ENCODE measurements around the gene NOCT. TPM values are rescaled to one million over a fixed set of nuclear protein-coding genes. Genes with fewer than 3 reads are reported as not detected.
A peak's percentile ranks its signal among the peaks of the same experiment; 100 is the strongest.

NOCT gene, protein sequence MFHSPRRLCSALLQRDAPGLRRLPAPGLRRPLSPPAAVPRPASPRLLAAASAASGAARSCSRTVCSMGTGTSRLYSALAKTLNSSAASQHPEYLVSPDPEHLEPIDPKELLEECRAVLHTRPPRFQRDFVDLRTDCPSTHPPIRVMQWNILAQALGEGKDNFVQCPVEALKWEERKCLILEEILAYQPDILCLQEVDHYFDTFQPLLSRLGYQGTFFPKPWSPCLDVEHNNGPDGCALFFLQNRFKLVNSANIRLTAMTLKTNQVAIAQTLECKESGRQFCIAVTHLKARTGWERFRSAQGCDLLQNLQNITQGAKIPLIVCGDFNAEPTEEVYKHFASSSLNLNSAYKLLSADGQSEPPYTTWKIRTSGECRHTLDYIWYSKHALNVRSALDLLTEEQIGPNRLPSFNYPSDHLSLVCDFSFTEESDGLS
- polyA plus RNA-seq (2011; rRNA removed) (4.4 and 5.6 TPM in 2 replicates), polyA minus RNA-seq (2011; rRNA and poly(A)+ RNA removed) (18.3 and 20.1 TPM in 2 replicates)

GRCh38 chr4:139015269-139015947 lies at the start of gene NOCT:
Gene NOCT, plus strand, starts transcription at chr4:139015781. Its CDS starts 201 bp downstream, at chr4:139015982.
- no peaks in the 10 kb centered on the region for H3K36me3 ChIP-seq (ENCODE audit: control insufficient read depth, insufficient read depth, low read length)
- ChIA-PET CTCF (interaction anchor here (1.1 kb wide), 1 partner anchor 9 kb away, joined by 5 read pairs; no protein-coding TSS in a partner anchor), POLR2A (interaction anchor here (0.6 to 0.7 kb wide), 2 partner anchors 129 to 1158 kb away, joined by 3 to 16 read pairs; no protein-coding TSS in a partner anchor)
- TF ChIP-seq, protein P1, sequence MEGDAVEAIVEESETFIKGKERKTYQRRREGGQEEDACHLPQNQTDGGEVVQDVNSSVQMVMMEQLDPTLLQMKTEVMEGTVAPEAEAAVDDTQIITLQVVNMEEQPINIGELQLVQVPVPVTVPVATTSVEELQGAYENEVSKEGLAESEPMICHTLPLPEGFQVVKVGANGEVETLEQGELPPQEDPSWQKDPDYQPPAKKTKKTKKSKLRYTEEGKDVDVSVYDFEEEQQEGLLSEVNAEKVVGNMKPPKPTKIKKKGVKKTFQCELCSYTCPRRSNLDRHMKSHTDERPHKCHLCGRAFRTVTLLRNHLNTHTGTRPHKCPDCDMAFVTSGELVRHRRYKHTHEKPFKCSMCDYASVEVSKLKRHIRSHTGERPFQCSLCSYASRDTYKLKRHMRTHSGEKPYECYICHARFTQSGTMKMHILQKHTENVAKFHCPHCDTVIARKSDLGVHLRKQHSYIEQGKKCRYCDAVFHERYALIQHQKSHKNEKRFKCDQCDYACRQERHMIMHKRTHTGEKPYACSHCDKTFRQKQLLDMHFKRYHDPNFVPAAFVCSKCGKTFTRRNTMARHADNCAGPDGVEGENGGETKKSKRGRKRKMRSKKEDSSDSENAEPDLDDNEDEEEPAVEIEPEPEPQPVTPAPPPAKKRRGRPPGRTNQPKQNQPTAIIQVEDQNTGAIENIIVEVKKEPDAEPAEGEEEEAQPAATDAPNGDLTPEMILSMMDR (IDR thresholded peaks at IDR 0.05; ENCODE audit: insufficient read depth, low read depth, low read length), result no peak
- no peak for DNase-seq (ENCODE audit: low read depth)
- H3K27me3 ChIP-seq (ENCODE audit: control insufficient read depth, insufficient read depth, low read length), result no peaks in the 10 kb centered on the region
- peak within 1 kb of the TSS; percentile 59 for H3K4me3 ChIP-seq (ENCODE audit: low read depth, low read length)

DNA sequence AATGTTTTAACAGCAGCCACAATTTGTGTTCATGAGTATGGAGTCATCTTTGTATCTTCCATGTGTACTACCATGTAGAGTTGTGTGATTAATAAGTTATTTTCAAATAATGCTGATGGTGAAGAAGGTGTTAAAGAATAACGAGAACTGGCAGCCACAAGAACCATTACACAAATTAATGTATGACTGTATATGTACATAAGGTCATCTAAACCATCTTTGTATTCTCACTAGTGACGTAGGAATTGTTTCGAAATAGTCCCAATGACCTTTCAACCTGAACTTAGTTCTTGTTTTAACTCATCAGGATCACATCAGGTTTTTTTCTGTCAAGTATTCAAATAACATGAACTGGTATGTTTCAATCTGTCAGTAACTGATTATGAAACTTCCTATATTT lies 48.3 kb upstream of the NOCT start:
- H3K27me3 ChIP-seq (ENCODE audit: control insufficient read depth, insufficient read depth, low read length), result no peaks in the 10 kb centered on the region
- no peak for DNase-seq (ENCODE audit: low read depth)
- TF ChIP-seq, protein P1 (IDR thresholded peaks at IDR 0.05; ENCODE audit: insufficient read depth, low read depth, low read length), result no peak
- no peak overlapping the region for H3K4me3 ChIP-seq (ENCODE audit: low read depth, low read length)
- ChIA-PET POLR2A (no interaction called here), CTCF (no interaction called here)
- H3K36me3 ChIP-seq (ENCODE audit: control insufficient read depth, insufficient read depth, low read length), result no peaks in the 10 kb centered on the region

- no peak for DNase-seq (ENCODE audit: low read depth)
- ChIA-PET POLR2A (no interaction called here), CTCF (no interaction called here)
- no peak overlapping the region for H3K4me3 ChIP-seq (ENCODE audit: low read depth, low read length)
- TF ChIP-seq, protein P1 (IDR thresholded peaks at IDR 0.05; ENCODE audit: insufficient read depth, low read depth, low read length), result no peak
- no peaks in the 10 kb centered on the region for H3K36me3 ChIP-seq (ENCODE audit: control insufficient read depth, insufficient read depth, low read length)
- H3K27me3 ChIP-seq (ENCODE audit: control insufficient read depth, insufficient read depth, low read length), result no peaks in the 10 kb centered on the region
These were observed 42.4 kb upstream of the NOCT start for GRCh38 chr4:138972956-138973801.

DNA sequence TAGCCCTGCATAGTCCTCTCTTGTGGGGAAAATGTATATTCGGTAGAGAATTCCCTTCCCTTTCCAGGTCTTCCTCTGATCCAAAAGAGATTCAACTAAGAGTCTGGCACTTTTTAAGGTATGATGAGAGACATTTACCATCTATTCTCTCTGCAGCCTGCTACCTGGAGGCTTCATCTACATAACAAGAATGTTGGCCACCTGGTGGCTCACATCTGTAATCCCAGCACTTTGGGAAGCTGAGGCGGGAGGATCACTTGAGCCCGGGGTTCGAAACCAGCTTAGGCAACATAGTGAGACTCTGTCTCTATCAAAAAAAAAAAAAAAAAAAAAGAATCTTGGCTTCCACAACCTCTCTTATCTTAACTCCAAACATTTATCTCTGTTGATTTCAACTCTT lies 40.4 kb upstream of the NOCT start:
- CTCF ChIA-PET, result no interaction called here
- POLR2A ChIA-PET, result no interaction called here
- H3K4me3 ChIP-seq (ENCODE audit: low read depth, low read length), result no peak overlapping the region
- DNase-seq (ENCODE audit: low read depth), result no peak
- H3K27me3 ChIP-seq (ENCODE audit: control insufficient read depth, insufficient read depth, low read length), result no peaks in the 10 kb centered on the region
- H3K36me3 ChIP-seq (ENCODE audit: control insufficient read depth, insufficient read depth, low read length), result no peaks in the 10 kb centered on the region
- TF ChIP-seq, protein P1 (IDR thresholded peaks at IDR 0.05; ENCODE audit: insufficient read depth, low read depth, low read length), result no peak

All from BJ (cell line).